ENCODE data around the gene RUSF1.

GRCh38 chr16:31525113-31525512, 16.9 kb upstream of the RUSF1 start:
- TF ChIP-seq, protein P1, sequence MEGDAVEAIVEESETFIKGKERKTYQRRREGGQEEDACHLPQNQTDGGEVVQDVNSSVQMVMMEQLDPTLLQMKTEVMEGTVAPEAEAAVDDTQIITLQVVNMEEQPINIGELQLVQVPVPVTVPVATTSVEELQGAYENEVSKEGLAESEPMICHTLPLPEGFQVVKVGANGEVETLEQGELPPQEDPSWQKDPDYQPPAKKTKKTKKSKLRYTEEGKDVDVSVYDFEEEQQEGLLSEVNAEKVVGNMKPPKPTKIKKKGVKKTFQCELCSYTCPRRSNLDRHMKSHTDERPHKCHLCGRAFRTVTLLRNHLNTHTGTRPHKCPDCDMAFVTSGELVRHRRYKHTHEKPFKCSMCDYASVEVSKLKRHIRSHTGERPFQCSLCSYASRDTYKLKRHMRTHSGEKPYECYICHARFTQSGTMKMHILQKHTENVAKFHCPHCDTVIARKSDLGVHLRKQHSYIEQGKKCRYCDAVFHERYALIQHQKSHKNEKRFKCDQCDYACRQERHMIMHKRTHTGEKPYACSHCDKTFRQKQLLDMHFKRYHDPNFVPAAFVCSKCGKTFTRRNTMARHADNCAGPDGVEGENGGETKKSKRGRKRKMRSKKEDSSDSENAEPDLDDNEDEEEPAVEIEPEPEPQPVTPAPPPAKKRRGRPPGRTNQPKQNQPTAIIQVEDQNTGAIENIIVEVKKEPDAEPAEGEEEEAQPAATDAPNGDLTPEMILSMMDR (IDR thresholded peaks at IDR 0.05) = no peak
- TF ChIP-seq POLR2A (IDR thresholded peaks at IDR 0.05) = no peak

Data from vagina (tissue), 2 donors.